GM12878 (cell line): Measurements from ENCODE around the gene RPP30.

ENCODE experiments used
- CTCF ChIP-seq, 3 experiments: IDR thresholded peaks in 2 of 3; conservative IDR thresholded peaks in 1 of 3; 2 replicates each; pipeline ENCODE4 v1.5.1; 2011; ENCODE audit warnings: low read depth in 3 of 3, low read length in 3 of 3, mild to moderate bottlenecking in 3 of 3, control low read depth in 2 of 3, moderate library complexity in 2 of 3, inconsistent platforms in 1 of 3, mixed read lengths in 1 of 3; ENCODE audit not compliant: control insufficient read depth in 2 of 3, insufficient read depth in 1 of 3; ENCODE audit errors: extremely low read depth in 1 of 3
- EED ChIP-seq: sonication (generic); IDR thresholded peaks from 2 replicates; pipeline ENCODE4 v1.6.1; 2016; ENCODE audit warnings: antibody characterized with exemption, low read depth
- EP300 ChIP-seq, 2 experiments: fragments of 150-350 bp in 1 of 2; IDR thresholded peaks; 2 replicates each; pipeline ENCODE4 v1.6.1; 2011 to 2012; ENCODE audit warnings: low read depth in 2 of 2, low read length in 2 of 2, borderline replicate concordance in 1 of 2, improper control_type of control experiment in 1 of 2, inconsistent platforms in 1 of 2; ENCODE audit not compliant: control insufficient read depth in 1 of 2
- JUND ChIP-seq: IDR thresholded peaks from 2 replicates; pipeline ENCODE4 v1.6.1; 2012; ENCODE audit warnings: low read depth, mild to moderate bottlenecking, low read length, improper control_type of control experiment, moderate library complexity
- KAT2A ChIP-seq: conservative IDR thresholded peaks from 2 replicates; pipeline ENCODE4 v1.6.1; 2011; ENCODE audit warnings: low read depth, low read length; ENCODE audit not compliant: control insufficient read depth
- POLR2A ChIP-seq: IDR thresholded peaks from 2 replicates; pipeline ENCODE4 v1.6.1; 2011; ENCODE audit warnings: low read depth, mild to moderate bottlenecking, low read length
- RAD21 ChIP-seq: IDR thresholded peaks from 2 replicates; pipeline ENCODE4 v1.6.1; 2011; ENCODE audit warnings: mild to moderate bottlenecking, low read depth, low read length, moderate library complexity; ENCODE audit not compliant: insufficient read depth
- SMC3 ChIP-seq: IDR thresholded peaks from 2 replicates; pipeline ENCODE4 v1.6.1; 2011; ENCODE audit warnings: low read length, improper control_type of control experiment, borderline replicate concordance
- YY1 ChIP-seq: IDR thresholded peaks from 2 replicates; pipeline ENCODE4 v1.6.1; 2011; ENCODE audit warnings: low read depth, mild to moderate bottlenecking, low read length
- ZNF217 ChIP-seq: fragments of 450-650 bp; IDR thresholded peaks from 2 replicates; pipeline ENCODE4 v1.6.1; 2017; ENCODE audit warnings: antibody characterized with exemption, mild to moderate bottlenecking

DNA sequence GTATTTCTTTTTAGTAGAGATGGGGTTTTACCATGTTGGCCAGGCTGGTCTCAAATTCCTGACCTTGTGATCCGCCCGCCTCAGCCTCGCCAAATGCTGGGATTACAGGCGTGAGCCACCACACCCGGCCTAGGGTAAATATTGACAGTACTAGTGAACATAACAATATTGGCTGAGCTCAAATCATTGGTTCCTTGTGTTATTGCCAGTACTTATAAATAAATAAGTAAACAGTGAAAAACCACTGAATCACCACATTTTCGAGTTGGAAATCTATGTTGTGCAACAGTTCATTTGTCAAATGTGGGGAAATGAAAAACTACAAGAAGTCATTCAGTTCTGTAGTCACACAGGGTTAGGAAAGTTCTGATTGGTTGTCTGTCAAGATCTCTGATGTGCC, 15.8 kb downstream of the RPP30 start:
- no peak for TF ChIP-seq POLR2A
- no peak for TF ChIP-seq CTCF (IDR thresholded peaks at IDR 0.05 in 2 of 3, conservative IDR thresholded peaks at IDR 0.05 in 1 of 3; ENCODE audit: control insufficient read depth in 2 of 3, extremely low read depth in 1 of 3, insufficient read depth in 1 of 3, low read depth in 3 of 3, low read length in 3 of 3)
- TF ChIP-seq KAT2A = no peak
- no peak for TF ChIP-seq JUND
- TF ChIP-seq EP300 (IDR thresholded peaks at IDR 0.05; ENCODE audit: borderline replicate concordance in 1 of 2, control insufficient read depth in 1 of 2, low read depth in 2 of 2, low read length in 2 of 2) = no peak
- no peak for TF ChIP-seq RAD21
- TF ChIP-seq EED = no peak
- TF ChIP-seq ZNF217 = no peak
- no peak for TF ChIP-seq SMC3
- no peak for TF ChIP-seq YY1
